Measurements from ENCODE around the gene LPCAT3.

DNA sequence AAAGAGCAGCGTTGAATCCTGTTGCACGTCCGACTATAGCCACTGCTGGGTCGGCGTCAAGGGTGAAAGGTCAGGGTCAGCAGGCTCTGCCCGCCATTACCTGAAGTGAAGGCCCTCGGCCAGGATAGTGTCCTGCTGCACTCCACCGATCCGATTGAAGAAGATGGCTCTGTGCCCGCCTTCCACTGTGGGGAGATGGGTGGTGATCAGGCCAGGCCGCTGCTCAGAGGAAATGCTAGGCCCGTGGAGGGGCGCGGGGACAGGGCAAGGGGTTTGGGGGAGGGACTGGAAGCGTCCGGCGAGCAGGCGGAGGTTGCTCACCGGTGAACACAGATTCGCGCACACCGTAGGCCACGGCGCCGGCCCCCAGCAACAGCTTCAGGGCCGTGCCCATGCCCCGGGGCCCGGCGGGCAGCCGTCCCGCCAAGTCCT, 48.2 kb downstream of the LPCAT3 start:
- no peak for TF ChIP-seq EZH2phosphoT487 (IDR thresholded peaks at IDR 0.05; ENCODE audit: borderline replicate concordance)
- TF ChIP-seq, protein P1, sequence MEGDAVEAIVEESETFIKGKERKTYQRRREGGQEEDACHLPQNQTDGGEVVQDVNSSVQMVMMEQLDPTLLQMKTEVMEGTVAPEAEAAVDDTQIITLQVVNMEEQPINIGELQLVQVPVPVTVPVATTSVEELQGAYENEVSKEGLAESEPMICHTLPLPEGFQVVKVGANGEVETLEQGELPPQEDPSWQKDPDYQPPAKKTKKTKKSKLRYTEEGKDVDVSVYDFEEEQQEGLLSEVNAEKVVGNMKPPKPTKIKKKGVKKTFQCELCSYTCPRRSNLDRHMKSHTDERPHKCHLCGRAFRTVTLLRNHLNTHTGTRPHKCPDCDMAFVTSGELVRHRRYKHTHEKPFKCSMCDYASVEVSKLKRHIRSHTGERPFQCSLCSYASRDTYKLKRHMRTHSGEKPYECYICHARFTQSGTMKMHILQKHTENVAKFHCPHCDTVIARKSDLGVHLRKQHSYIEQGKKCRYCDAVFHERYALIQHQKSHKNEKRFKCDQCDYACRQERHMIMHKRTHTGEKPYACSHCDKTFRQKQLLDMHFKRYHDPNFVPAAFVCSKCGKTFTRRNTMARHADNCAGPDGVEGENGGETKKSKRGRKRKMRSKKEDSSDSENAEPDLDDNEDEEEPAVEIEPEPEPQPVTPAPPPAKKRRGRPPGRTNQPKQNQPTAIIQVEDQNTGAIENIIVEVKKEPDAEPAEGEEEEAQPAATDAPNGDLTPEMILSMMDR (IDR thresholded peaks at IDR 0.05 in 2 of 3, conservative IDR thresholded peaks at IDR 0.05 in 1 of 3; ENCODE audit: borderline replicate concordance in 1 of 3, insufficient read depth in 1 of 3, low read depth in 2 of 3, low read length in 2 of 3), result no peak
- TF ChIP-seq FOSL1 (IDR thresholded peaks at IDR 0.05; ENCODE audit: low read depth), result no peak
- TF ChIP-seq POLR2A (IDR thresholded peaks at IDR 0.05; ENCODE audit: borderline replicate concordance, extremely low read depth, insufficient read depth, insufficient read length), result no peak
- TF ChIP-seq EZH2 (IDR thresholded peaks at IDR 0.05), result no peak
- no peak for TF ChIP-seq ZNF274 (IDR thresholded peaks at IDR 0.05; ENCODE audit: low read depth, low read length)
- TF ChIP-seq, protein P2, sequence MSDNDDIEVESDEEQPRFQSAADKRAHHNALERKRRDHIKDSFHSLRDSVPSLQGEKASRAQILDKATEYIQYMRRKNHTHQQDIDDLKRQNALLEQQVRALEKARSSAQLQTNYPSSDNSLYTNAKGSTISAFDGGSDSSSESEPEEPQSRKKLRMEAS (IDR thresholded peaks at IDR 0.05), result no peak
- TF ChIP-seq CEBPB (IDR thresholded peaks at IDR 0.05; ENCODE audit: low read depth), result no peak
- no peak for TF ChIP-seq JUND (IDR thresholded peaks at IDR 0.05)
- TF ChIP-seq YY1 (IDR thresholded peaks at IDR 0.05; ENCODE audit: extremely low read depth, insufficient replicate concordance, low read depth, low read length), result no peak
- no peak for TF ChIP-seq EGR1 (IDR thresholded peaks at IDR 0.05; ENCODE audit: low read depth)

Measured in HCT116 (cell line).